ENCODE measurements around the gene APLP2. TPM values are rescaled to one million over a fixed set of nuclear protein-coding genes. Genes with fewer than 3 reads are reported as not detected.

APLP2 gene
- total RNA-seq, 1 experiment from 2014 or later: 317 TPM

DNA sequence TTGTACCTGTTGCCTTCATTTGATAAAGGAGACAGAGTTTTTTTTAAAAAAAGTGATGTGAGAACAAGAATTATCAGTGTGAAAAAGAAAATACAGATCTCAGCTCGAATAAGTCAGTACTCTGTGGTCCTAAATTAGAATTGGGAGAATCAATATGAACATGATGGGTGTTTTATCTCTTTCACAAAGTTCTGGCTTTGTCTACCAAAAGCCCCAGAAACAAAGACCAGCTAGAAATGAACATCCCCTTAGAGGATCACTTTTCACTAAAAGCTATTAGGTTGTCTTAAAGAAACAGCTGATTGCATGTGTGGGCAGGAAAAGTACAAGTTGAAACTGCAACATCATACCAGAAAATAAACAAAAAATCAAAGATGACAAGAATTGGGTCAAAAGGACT, 81.5 kb downstream of the APLP2 start:
- no peaks in the 10 kb centered on the region for H3K9me3 Mint-ChIP-seq (ENCODE audit: unreplicated experiment)
- H3K4me1 Mint-ChIP-seq (ENCODE audit: insufficient read depth, unreplicated experiment): peaks cover 8% of the 10 kb centered on the region
- intact Hi-C loops (cut with micrococcal nuclease): no loop called here
- H3K27ac Mint-ChIP-seq (ENCODE audit: low read depth, unreplicated experiment): no peak overlapping the region
- ChIA-PET POLR2A (interaction anchor here (0.6 to 1.0 kb wide), 2 partner anchors 9 to 27 kb away, joined by 3 read pairs; no protein-coding TSS in a partner anchor), CTCF (interaction anchor here (0.7 to 0.8 kb wide), 3 partner anchors 62 to 279 kb away, joined by 3 read pairs; no protein-coding TSS in a partner anchor)
- no peak for DNase-seq (ENCODE audit: unreplicated experiment)
- BruUV-seq (replicated peaks): no TSS peak
- TF ChIP-seq, protein P1, sequence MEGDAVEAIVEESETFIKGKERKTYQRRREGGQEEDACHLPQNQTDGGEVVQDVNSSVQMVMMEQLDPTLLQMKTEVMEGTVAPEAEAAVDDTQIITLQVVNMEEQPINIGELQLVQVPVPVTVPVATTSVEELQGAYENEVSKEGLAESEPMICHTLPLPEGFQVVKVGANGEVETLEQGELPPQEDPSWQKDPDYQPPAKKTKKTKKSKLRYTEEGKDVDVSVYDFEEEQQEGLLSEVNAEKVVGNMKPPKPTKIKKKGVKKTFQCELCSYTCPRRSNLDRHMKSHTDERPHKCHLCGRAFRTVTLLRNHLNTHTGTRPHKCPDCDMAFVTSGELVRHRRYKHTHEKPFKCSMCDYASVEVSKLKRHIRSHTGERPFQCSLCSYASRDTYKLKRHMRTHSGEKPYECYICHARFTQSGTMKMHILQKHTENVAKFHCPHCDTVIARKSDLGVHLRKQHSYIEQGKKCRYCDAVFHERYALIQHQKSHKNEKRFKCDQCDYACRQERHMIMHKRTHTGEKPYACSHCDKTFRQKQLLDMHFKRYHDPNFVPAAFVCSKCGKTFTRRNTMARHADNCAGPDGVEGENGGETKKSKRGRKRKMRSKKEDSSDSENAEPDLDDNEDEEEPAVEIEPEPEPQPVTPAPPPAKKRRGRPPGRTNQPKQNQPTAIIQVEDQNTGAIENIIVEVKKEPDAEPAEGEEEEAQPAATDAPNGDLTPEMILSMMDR (IDR thresholded peaks at IDR 0.05; ENCODE audit: unreplicated experiment): no peak
- H3K36me3 Mint-ChIP-seq (ENCODE audit: insufficient read depth, unreplicated experiment): peaks cover 18% of the 10 kb centered on the region
- no peak overlapping the region for H3K4me3 Mint-ChIP-seq (ENCODE audit: unreplicated experiment)
- H3K27me3 Mint-ChIP-seq (ENCODE audit: insufficient read depth, unreplicated experiment): no peaks in the 10 kb centered on the region

GRCh38 chr11:130156108-130157022, 86.7 kb downstream of the APLP2 start:
- no TSS peak for BruUV-seq (replicated peaks)
- H3K4me1 Mint-ChIP-seq (ENCODE audit: insufficient read depth, unreplicated experiment): peaks cover 13% of the 10 kb centered on the region
- no peaks in the 10 kb centered on the region for H3K36me3 Mint-ChIP-seq (ENCODE audit: insufficient read depth, unreplicated experiment)
- POLR2A ChIA-PET: interaction anchor here (0.6 to 1.1 kb wide), 4 partner anchors 32 to 916 kb away, joined by 3 read pairs; no protein-coding TSS in a partner anchor
- intact Hi-C loops (cut with micrococcal nuclease): no loop called here
- H3K27me3 Mint-ChIP-seq (ENCODE audit: insufficient read depth, unreplicated experiment): peaks cover 17% of the 10 kb centered on the region
- peak; percentile 76 for DNase-seq (ENCODE audit: unreplicated experiment)
- CTCF ChIA-PET: interaction anchor here (0.6 to 2.9 kb wide), 4 partner anchors 10 to 154 kb away, joined by 3 to 19 read pairs (median 6); partner anchors contain the start of gene PRDM10
- no peak overlapping the region for H3K4me3 Mint-ChIP-seq (ENCODE audit: unreplicated experiment)
- H3K27ac Mint-ChIP-seq (ENCODE audit: low read depth, unreplicated experiment): no peak overlapping the region
- no peaks in the 10 kb centered on the region for H3K9me3 Mint-ChIP-seq (ENCODE audit: unreplicated experiment)
- TF ChIP-seq, protein P1 (IDR thresholded peaks at IDR 0.05; ENCODE audit: unreplicated experiment): no peak

- CTCF ChIA-PET: interaction anchor here (0.9 kb wide), 2 partner anchors 11 to 793 kb away, joined by 3 to 7 read pairs; no protein-coding TSS in a partner anchor
- H3K9me3 Mint-ChIP-seq (ENCODE audit: unreplicated experiment): no peaks in the 10 kb centered on the region
- POLR2A ChIA-PET: interaction anchor here (0.6 kb wide), 2 partner anchors 258 to 917 kb away, joined by 3 read pairs; no protein-coding TSS in a partner anchor
- TF ChIP-seq, protein P1 (IDR thresholded peaks at IDR 0.05; ENCODE audit: unreplicated experiment): no peak
- peaks cover 18% of the 10 kb centered on the region for H3K4me1 Mint-ChIP-seq (ENCODE audit: insufficient read depth, unreplicated experiment)
- H3K27me3 Mint-ChIP-seq (ENCODE audit: insufficient read depth, unreplicated experiment): peaks cover 17% of the 10 kb centered on the region
- H3K4me3 Mint-ChIP-seq (ENCODE audit: unreplicated experiment): no peak overlapping the region
- H3K36me3 Mint-ChIP-seq (ENCODE audit: insufficient read depth, unreplicated experiment): no peaks in the 10 kb centered on the region
- no TSS peak for BruUV-seq (replicated peaks)
- intact Hi-C loops (cut with micrococcal nuclease): no loop called here
- DNase-seq (ENCODE audit: unreplicated experiment): peak; percentile 54
- H3K27ac Mint-ChIP-seq (ENCODE audit: low read depth, unreplicated experiment): no peak overlapping the region
These were observed 87.4 kb downstream of the APLP2 start for GRCh38 chr11:130157101-130157500.

- ChIA-PET POLR2A (no interaction called here), CTCF (interaction anchor here (0.5 to 0.9 kb wide), 3 partner anchors 12 to 794 kb away, joined by 3 to 7 read pairs (median 5); no protein-coding TSS in a partner anchor)
- intact Hi-C loops (cut with micrococcal nuclease): no loop called here
- TF ChIP-seq, protein P1 (IDR thresholded peaks at IDR 0.05; ENCODE audit: unreplicated experiment): no peak
- Mint-ChIP-seq H3K27ac (ENCODE audit: low read depth, unreplicated experiment) (no peak overlapping the region), H3K9me3 (ENCODE audit: unreplicated experiment) (no peaks in the 10 kb centered on the region), H3K4me3 (ENCODE audit: unreplicated experiment) (no peak overlapping the region), H3K4me1 (ENCODE audit: insufficient read depth, unreplicated experiment) (peaks cover 23% of the 10 kb centered on the region), H3K27me3 (ENCODE audit: insufficient read depth, unreplicated experiment) (peaks cover 17% of the 10 kb centered on the region), H3K36me3 (ENCODE audit: insufficient read depth, unreplicated experiment) (no peaks in the 10 kb centered on the region)
- no peak for DNase-seq (ENCODE audit: unreplicated experiment)
- no TSS peak for BruUV-seq (replicated peaks)
These were observed 88.1 kb downstream of the APLP2 start for GRCh38 chr11:130157840-130158239.
